Measurements from ENCODE around the gene CUTC. TPM values are rescaled to one million over a fixed set of nuclear protein-coding genes. Genes with fewer than 3 reads are reported as not detected.
"Not testable (repeated sequence)": the region's sequence is repeated elsewhere in the genome, so short reads cannot be mapped to it uniquely, and the experiment has no call there.

Gene CUTC
- total RNA-seq, 1 donor from 2014 or later = 8.4 TPM

DNA sequence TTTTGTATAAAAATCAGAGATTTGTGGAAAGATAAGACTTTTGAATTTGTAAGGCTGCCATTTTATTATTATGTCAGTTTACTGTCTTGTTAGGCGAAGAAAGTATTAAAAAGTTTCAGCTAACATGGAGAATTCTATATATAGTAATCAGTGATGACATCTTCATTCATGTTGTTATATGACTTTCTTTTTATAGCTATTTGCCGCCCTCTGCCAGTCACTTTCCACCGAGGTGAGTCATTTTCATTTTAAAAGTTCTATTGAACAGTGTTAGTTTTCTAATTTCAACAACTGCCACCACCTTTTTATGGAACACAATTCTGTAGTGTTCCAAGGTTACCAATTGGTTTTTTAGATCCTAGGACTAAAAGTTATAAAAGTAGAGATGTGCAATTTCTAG is 11.8 kb downstream of the CUTC start:
- DNase-seq (ENCODE audit: low read depth) = no peak
- no peak for TF ChIP-seq CTCF (IDR thresholded peaks at IDR 0.05; ENCODE audit: insufficient read depth, low read length, poor library complexity, severe bottlenecking)
- Histone ChIP-seq H3K36me3 (ENCODE audit: control insufficient read depth, insufficient read depth, low read length) (no peaks in the 10 kb centered on the region), H3K4me3 (ENCODE audit: low read depth, low read length) (no peak overlapping the region), H3K27me3 (ENCODE audit: control insufficient read depth, insufficient read depth, low read length) (no peaks in the 10 kb centered on the region)

DNA sequence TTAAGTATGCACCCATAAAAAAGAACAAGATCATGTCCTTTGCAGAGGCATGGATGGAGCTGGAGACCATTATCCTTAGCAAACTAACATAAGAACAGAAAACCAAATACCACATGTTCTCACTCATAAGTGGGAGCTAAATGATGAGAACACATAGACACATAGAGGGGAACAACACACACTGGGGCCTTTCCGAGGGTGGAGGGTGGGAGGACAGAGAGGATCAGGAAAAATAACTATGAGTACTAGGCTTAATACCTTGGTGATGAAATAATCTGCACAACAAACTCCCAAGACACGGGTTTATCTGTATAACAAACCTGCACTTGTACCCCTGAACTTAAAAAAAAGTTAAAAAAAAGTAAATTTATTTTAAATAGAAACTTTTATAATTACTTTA is 14.1 kb downstream of the CUTC start:
- not testable (repeated sequence) for H3K36me3 ChIP-seq (ENCODE audit: control insufficient read depth, insufficient read depth, low read length); DNase-seq (ENCODE audit: low read depth); H3K4me3 ChIP-seq (ENCODE audit: low read depth, low read length); H3K27me3 ChIP-seq (ENCODE audit: control insufficient read depth, insufficient read depth, low read length)

DNA sequence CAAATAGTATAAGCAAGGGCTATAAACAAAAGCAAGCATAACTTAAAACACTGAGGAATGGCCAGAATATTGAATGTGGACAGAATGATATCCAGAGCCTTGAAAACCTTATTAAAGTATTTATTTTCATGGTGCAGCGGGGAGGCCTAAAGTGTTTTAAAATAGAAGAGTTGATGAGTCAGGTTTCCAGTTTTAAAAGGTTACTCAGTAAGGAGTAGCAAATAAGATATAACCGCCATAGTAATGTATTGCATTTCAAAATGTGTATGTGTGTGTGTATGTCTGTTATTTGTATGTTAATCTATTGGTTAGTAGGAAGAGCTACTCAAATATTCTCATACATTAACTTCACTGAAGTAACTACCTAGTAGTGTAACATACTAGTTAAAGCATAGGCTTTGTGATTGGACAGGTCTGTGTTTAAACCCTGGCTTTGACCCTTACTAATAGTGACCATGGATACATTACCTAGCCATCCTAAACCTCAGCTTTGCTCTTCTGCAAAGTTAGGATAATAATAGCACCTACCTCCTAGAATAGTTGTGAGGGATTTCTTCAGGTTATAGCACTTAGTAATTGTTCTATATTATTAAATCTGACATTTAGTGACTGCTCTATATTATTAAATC is 16.9 kb downstream of the CUTC start:
- H3K27me3 ChIP-seq (ENCODE audit: control insufficient read depth, insufficient read depth, low read length) = no peaks in the 10 kb centered on the region
- no peak for DNase-seq (ENCODE audit: low read depth)
- no peak for TF ChIP-seq CTCF (IDR thresholded peaks at IDR 0.05; ENCODE audit: insufficient read depth, low read length, poor library complexity, severe bottlenecking)
- no peaks in the 10 kb centered on the region for H3K36me3 ChIP-seq (ENCODE audit: control insufficient read depth, insufficient read depth, low read length)
- H3K4me3 ChIP-seq (ENCODE audit: low read depth, low read length) = no peak overlapping the region

- H3K36me3 ChIP-seq (ENCODE audit: control insufficient read depth, insufficient read depth, low read length) = no peaks in the 10 kb centered on the region
- no peak for DNase-seq (ENCODE audit: low read depth)
- no peak for TF ChIP-seq CTCF (IDR thresholded peaks at IDR 0.05; ENCODE audit: insufficient read depth, low read length, poor library complexity, severe bottlenecking)
- H3K27me3 ChIP-seq (ENCODE audit: control insufficient read depth, insufficient read depth, low read length) = no peaks in the 10 kb centered on the region
- no peak overlapping the region for H3K4me3 ChIP-seq (ENCODE audit: low read depth, low read length)
These were observed 18.6 kb downstream of the CUTC start for GRCh38 chr10:99750641-99751040.

DNA sequence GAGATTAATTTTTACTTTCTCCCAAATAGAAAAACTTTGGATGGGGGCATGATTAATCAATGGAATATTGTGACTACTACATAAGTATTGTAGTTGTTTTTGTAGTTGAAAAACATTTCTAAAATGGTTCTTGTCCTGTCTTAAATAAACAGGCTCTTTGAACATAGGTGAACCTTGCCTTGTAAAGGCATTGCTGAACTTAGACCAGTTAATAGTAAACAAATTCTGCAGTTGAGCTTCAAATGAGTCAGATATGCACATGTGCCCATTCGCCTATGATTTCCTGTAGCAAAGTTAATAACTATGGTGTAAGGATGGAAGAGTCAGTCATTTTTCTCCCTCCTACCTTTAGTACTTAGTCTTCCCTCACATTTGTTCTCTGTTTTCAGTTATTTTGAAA is 22.6 kb downstream of the CUTC start:
- no peak for DNase-seq (ENCODE audit: low read depth)
- Histone ChIP-seq H3K27me3 (ENCODE audit: control insufficient read depth, insufficient read depth, low read length) (no peaks in the 10 kb centered on the region), H3K36me3 (ENCODE audit: control insufficient read depth, insufficient read depth, low read length) (no peaks in the 10 kb centered on the region), H3K4me3 (ENCODE audit: low read depth, low read length) (no peak overlapping the region)
- no peak for TF ChIP-seq CTCF (IDR thresholded peaks at IDR 0.05; ENCODE audit: insufficient read depth, low read length, poor library complexity, severe bottlenecking)

GRCh38 chr10:99756159-99756558 is 24.1 kb downstream of the CUTC start:
- no peaks in the 10 kb centered on the region for H3K36me3 ChIP-seq (ENCODE audit: control insufficient read depth, insufficient read depth, low read length)
- no peak overlapping the region for H3K4me3 ChIP-seq (ENCODE audit: low read depth, low read length)
- TF ChIP-seq CTCF (IDR thresholded peaks at IDR 0.05; ENCODE audit: insufficient read depth, low read length, poor library complexity, severe bottlenecking) = no peak
- no peak for DNase-seq (ENCODE audit: low read depth)
- H3K27me3 ChIP-seq (ENCODE audit: control insufficient read depth, insufficient read depth, low read length) = no peaks in the 10 kb centered on the region

Data from kidney epithelial cell (primary cell).